Heart left ventricle (tissue), 13 donors: ENCODE measurements around the gene CDH13.

Experiments
- CTCF ChIP-seq, 12 donors: fragments of 200-600 bp; sonication (generic) in 4 of 12; IDR thresholded peaks; one replicate each; pipeline versions ENCODE4 v1.5.0 to v1.8.0; 2018 to 2022; ENCODE audit warnings: antibody characterized with exemption in 12 of 12, mild to moderate bottlenecking in 5 of 12
- POLR2A ChIP-seq, 2 donors: fragments of 450-650 bp; IDR thresholded peaks; one replicate each; pipeline ENCODE4 v1.6.1; 2017; ENCODE audit warnings: antibody characterized with exemption in 2 of 2, mild to moderate bottlenecking in 2 of 2, moderate library complexity in 2 of 2
- donor health status: ischemic (EF 13 %, LVEDD 7.1; RV severe dilation, severe dysfunction).
- donor health status: DM: no; HTN: yes; CAD: no.
- donor health status: DM: no; HTN: no; CAD: no.
- donor health status: ischemic (EF 25% LVEDD 6.9; RV normal size, moderate dysfunction).
- donor health status: ischemic (EF 25% LVEDD 5.7; RV mildly dilated, moderate dysfunction).
- donor health status: ischemic (EF 35%, LVEDD 5.7; RV mildly dilated, moderate dysfunction).
- donor health status: nonischemic (EF 11% LVEDD 7.7; RV severe dilation, severe dysfunction).
- donor health status: DM: yes; HTN: yes; CAD: no.
- donor health status: PGD.
- donor health status: ischemic (EF 29% LVEDD 5.4; RV normal size, mild dysfunction).
- donor health status: nonischemic (EF 23%, LVEDD 6.1; RV moderate dilation, normal function).

- TF ChIP-seq CTCF (IDR thresholded peaks at IDR 0.05) (no peak), POLR2A (IDR thresholded peaks at IDR 0.05) (no peak)
Measured at GRCh38 chr16:82758406-82758805, 131.6 kb downstream of the CDH13 start.
